NB4 (cell line): ENCODE data around the gene NRM.

ENCODE experiments used
- DNase-seq: peaks from one replicate; pipeline ENCODE4 v3.0.0; 2010; ENCODE audit warnings: low read depth
- H3K4me3 ChIP-seq: one replicate; pipeline ENCODE4 v1.5.1; 2011; ENCODE audit warnings: mild to moderate bottlenecking, low read depth, low read length, moderate library complexity
- MYC ChIP-seq: IDR thresholded peaks from 2 replicates; pipeline ENCODE4 v1.6.1; 2011; ENCODE audit warnings: low read depth, low read length
- POLR2A ChIP-seq: IDR thresholded peaks from 2 replicates; pipeline ENCODE4 v1.6.1; 2011; ENCODE audit warnings: mild to moderate bottlenecking; ENCODE audit not compliant: insufficient read length; ENCODE audit errors: extremely low read depth
- TF ChIP-seq, protein P1 (sequence below): IDR thresholded peaks from 2 replicates; pipeline ENCODE4 v1.6.1; 2011; ENCODE audit warnings: low read depth, low read length
- TF ChIP-seq, protein P2 (sequence below): IDR thresholded peaks from one replicate; pipeline ENCODE4 v1.5.1; 2012; ENCODE audit warnings: low read depth, low read length

Gene NRM

DNA sequence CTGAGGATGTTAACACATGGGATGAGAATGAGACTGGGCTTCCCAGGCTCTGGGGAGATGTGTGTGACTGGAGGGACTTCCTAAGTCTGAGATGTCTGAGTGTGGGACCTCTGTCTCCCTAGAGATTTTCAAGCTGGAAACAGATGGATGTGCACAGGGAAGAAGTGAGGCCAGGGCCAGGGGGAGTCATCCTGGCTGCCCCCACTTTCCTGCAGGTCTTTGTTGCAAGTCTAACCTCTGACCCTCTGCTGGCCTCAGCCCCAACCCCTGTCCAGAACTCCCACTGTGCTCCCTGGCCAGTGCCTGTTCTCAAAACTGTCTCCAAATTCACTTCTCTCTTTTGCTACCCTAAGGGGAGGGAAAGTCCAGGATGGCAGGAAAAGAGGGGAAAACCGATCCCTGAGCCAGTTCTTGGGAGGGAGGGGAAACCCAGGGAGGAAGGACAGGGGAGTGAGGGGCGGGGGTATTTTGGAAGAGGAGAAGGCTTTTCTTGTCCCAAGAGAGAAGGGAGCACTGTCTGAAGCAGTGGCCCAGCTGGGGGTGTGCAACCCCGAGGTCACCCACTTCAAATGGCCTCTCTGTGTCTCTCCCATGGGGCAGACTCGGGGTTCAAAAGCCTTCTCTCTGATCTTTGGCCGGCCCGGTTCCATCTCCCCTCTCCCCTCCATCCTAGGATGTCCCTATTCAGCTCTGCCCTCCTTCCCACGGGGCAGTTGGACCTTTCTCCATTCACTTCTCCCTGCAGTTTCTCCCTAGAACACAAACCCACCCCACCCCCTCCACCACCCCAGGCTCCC is 7.4 kb downstream of the NRM start:
- TF ChIP-seq, protein P1, sequence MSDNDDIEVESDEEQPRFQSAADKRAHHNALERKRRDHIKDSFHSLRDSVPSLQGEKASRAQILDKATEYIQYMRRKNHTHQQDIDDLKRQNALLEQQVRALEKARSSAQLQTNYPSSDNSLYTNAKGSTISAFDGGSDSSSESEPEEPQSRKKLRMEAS = no peak
- TF ChIP-seq POLR2A = no peak
- TF ChIP-seq, protein P2, sequence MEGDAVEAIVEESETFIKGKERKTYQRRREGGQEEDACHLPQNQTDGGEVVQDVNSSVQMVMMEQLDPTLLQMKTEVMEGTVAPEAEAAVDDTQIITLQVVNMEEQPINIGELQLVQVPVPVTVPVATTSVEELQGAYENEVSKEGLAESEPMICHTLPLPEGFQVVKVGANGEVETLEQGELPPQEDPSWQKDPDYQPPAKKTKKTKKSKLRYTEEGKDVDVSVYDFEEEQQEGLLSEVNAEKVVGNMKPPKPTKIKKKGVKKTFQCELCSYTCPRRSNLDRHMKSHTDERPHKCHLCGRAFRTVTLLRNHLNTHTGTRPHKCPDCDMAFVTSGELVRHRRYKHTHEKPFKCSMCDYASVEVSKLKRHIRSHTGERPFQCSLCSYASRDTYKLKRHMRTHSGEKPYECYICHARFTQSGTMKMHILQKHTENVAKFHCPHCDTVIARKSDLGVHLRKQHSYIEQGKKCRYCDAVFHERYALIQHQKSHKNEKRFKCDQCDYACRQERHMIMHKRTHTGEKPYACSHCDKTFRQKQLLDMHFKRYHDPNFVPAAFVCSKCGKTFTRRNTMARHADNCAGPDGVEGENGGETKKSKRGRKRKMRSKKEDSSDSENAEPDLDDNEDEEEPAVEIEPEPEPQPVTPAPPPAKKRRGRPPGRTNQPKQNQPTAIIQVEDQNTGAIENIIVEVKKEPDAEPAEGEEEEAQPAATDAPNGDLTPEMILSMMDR = no peak
- TF ChIP-seq MYC = no peak
- DNase-seq = peak; percentile 32
- H3K4me3 ChIP-seq = peak overlapping the region; percentile 78

DNA sequence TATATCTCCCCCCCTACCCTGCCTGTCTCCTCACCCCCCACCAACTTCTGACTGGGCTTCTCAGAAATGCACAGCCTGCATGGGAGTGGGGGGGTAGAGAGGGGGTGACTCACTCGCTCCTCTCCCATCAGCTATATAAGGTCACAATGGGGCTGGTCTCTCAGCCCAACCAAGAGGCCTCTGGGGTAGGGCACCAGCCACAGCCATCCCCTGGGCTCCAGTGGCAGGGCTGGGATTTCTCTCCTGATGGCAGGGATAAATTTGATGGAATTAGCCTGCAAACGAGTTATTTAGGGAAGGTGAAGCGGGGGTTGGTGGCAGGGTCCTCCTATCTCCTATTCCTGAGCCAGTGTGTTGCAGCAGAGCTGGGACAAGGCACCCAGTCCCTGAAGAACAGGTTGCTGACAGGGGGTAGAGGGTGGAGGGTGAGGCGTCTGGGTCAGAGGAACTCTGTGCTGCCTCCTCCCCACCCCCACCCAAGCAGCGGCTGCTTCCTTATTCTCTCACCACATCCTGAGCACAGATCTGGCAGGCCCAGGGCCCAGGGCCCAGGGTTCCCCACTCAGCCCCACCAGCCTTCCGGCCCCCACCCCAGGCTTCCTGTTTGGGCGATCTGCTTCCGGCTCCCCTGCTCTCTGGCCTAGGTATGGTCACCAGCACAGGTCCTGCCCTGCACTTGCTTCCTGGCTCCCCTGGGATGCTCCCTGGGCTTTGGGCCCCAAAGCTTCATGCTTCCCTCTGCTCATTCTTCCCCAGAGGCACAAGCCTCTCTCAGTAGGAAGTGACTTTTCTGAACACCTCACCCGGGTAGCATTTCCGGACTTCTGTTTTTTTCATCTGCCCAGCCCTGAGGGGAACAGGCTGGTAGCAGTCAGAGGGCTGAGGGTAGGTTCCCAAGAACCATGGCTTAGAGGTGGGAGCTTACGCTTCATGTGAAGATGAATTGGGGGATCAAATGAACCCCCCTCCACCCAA is 8.4 kb downstream of the NRM start:
- H3K4me3 ChIP-seq = peak overlapping the region; percentile 78
- TF ChIP-seq, protein P1 = peak; percentile 3
- TF ChIP-seq POLR2A = no peak
- TF ChIP-seq MYC = peak; percentile 66
- TF ChIP-seq, protein P2 = no peak
- peak; percentile 98 for DNase-seq

DNA sequence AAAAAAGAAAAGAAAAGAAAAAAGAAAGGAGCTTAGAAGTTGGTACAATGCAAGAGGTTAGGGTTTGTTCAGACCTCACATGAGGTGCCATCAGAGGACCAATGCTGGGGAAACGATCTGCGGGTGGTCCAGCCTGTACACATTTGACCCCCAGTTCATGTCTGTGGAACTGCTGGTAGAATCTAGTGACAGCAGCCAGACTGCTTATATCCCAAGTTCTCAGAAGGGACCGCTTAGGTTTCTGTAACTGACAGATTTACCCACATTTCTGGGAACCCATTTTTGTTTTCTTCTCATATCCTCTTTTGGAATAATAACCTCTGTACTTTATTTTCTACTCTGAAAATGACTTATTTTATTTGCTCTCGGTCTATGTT is 9.0 kb downstream of the NRM start:
- TF ChIP-seq, protein P1 = no peak
- TF ChIP-seq, protein P2 = no peak
- no peak for TF ChIP-seq MYC
- TF ChIP-seq POLR2A = no peak

DNA sequence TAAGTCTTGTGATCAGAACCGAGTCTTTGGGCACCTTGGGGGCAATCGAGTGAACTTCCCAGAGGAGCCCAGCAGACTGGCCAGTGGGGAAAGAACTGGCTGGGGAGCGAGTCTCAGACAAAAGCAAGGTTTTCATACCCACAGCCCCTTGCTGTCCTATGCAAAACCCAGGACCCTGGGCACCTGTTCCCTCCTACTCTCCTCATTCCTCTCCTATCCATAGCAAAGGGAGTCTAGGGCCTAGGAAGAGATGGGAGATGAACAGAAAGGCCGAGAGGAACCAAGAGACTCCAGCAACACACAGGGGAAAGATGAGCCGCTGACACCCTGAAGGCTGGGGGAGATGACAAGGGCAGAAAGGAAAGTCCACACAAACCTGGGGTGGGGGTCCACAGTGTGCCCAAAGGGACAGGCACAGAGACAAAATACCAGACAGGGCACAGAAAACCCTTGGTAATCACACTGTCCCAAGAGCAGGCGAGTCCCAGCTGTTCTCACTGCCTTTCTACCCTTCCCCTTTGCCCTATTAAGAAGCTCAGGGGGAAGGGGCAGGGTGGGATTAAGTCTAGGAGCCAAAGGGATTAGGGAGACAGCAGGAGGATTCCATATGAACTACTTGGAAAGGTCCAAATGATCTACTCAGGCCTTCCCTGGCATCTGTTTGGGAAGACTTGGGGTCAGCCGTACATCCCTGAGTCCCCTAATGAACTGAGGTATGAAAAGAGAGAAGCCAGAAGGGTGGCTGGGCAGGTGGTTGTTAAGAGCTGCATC is 10.8 kb downstream of the NRM start:
- H3K4me3 ChIP-seq = peak overlapping the region; percentile 41
- DNase-seq = no peak

More for the DNA sequence above, 9.0 kb downstream of the NRM start:
- peak overlapping the region; percentile 78 for H3K4me3 ChIP-seq
- no peak for DNase-seq

More for the DNA sequence above, 10.8 kb downstream of the NRM start:
- TF ChIP-seq, protein P1 = no peak
- TF ChIP-seq MYC = no peak
- TF ChIP-seq, protein P2 = no peak
- no peak for TF ChIP-seq POLR2A
